22Rv1 (cell line): ENCODE data around the gene AUTS2.

ENCODE experiments used
- H3K27ac ChIP-seq: fragments of 450-650 bp; 2 replicates; pipeline ENCODE4 v1.5.1; 2017
- CTCF ChIP-seq: fragments of 450-650 bp; IDR thresholded peaks from 2 replicates; pipeline ENCODE4 v1.5.1; 2017; ENCODE audit warnings: mild to moderate bottlenecking
- ZFX ChIP-seq: fragments of 450-650 bp; IDR thresholded peaks from 2 replicates; pipeline ENCODE4 v1.6.1; 2017; ENCODE audit warnings: antibody characterized with exemption, borderline replicate concordance

Gene AUTS2

GRCh38 chr7:69920797-69921196 is 322.5 kb downstream of the AUTS2 start:
- H3K27ac ChIP-seq, result no peak overlapping the region
- TF ChIP-seq CTCF, result no peak

DNA sequence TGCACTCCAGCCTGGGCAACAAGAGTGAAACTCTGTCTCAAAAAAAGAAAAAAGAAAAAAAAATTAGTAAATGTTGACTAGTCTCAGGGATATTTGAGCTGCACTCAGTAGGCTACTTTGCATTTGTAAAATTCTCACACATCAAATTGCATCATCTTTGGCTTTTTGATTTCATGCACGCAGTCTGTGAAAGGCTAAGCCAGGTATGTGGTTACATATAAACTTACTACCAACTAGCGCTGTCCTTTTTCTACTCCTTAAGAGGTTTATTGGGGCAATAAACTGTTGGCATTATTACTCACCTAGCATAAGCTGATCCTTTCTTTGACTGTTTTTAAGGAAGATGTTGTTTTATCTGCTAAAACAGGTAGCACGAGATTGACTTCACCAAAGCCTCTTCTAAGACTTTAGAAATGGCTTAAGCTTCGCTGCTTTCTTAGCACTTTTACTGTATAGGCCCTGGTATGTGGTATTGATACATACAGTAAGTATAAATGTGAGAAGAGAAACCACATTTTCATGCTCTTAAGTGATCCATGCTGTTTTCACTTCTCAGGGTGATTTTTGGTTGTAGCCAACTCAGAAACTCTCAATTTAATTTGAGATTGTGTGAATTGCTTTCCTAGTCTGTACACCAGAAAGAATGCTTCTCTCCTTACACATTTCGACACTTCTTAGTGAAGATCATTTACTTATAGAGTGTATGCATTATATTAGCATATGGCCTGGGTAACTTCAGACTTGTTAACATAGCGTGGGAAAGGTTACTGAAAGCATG is 323.9 kb downstream of the AUTS2 start:
- no peak overlapping the region for H3K27ac ChIP-seq
- TF ChIP-seq ZFX, result no peak

DNA sequence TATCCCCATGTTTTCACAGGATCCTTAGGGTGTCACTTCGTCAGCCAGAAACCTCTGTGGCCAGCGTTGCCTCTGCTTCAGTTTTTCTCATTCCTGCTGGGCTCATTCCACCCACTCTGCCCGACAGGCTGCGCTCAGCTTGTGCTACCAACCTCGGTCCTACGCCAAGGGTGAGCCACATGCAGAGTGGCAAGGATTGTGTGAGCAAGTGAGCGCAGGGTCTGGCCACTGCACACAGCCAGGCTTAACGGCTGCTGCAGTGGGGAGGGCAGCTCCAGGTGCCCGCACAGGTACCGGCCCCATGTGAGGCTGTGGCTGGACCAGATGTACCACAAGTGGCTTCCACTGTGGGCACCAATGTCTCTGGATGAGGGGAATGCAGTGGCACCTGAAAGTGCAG is 329.2 kb downstream of the AUTS2 start:
- TF ChIP-seq CTCF (no peak), ZFX (no peak)

GRCh38 chr7:69928621-69929020 is 330.3 kb downstream of the AUTS2 start:
- no peak overlapping the region for H3K27ac ChIP-seq
- TF ChIP-seq ZFX (no peak), CTCF (no peak)

More for the DNA sequence above, 329.2 kb downstream of the AUTS2 start:
- H3K27ac ChIP-seq, result no peak overlapping the region

GRCh38 chr7:69929622-69930021 is 331.3 kb downstream of the AUTS2 start:
- no peak for TF ChIP-seq ZFX
- no peak for TF ChIP-seq CTCF
- H3K27ac ChIP-seq, result no peak overlapping the region

GRCh38 chr7:69932034-69932628 is 333.9 kb downstream of the AUTS2 start:
- no peak overlapping the region for H3K27ac ChIP-seq
- TF ChIP-seq CTCF (peak; percentile 61), ZFX (no peak)

GRCh38 chr7:69934144-69934903 is 336.0 kb downstream of the AUTS2 start:
- no peak for TF ChIP-seq ZFX
- TF ChIP-seq CTCF, result no peak
- H3K27ac ChIP-seq, result no peak overlapping the region
